GM21390 (cell line): ENCODE results near the gene CDR2.
"Not testable (repeated sequence)": the region's sequence is repeated elsewhere in the genome, so short reads cannot be mapped to it uniquely, and the experiment has no call there.

Experiments
- ATAC-seq: cut with Tn5 transposase; IDR thresholded peaks from one replicate; pipeline ENCODE4 v1.9.1; 2021; ENCODE audit not compliant: unreplicated experiment

CDR2 gene

GRCh38 chr16:22375963-22376640, 1.7 kb upstream of the CDR2 start:
- ATAC-seq = no peak

- ATAC-seq = no peak
Measured at GRCh38 chr16:22375117-22375962, 921 bp upstream of the CDR2 start.

- ATAC-seq = peak; percentile 19
Measured at GRCh38 chr16:22373662-22374310, 633 bp downstream of the CDR2 start.

- ATAC-seq = no peak
Measured at GRCh38 chr16:22372882-22373661, 1.3 kb downstream of the CDR2 start.

- ATAC-seq = no peak
Measured at GRCh38 chr16:22370038-22370820, 4.2 kb downstream of the CDR2 start.

- no peak for ATAC-seq
Measured at GRCh38 chr16:22369221-22369811, 5.1 kb downstream of the CDR2 start.

GRCh38 chr16:22368200-22368826, 6.1 kb downstream of the CDR2 start:
- not testable (repeated sequence) for ATAC-seq

GRCh38 chr16:22366889-22367288, 7.5 kb downstream of the CDR2 start:
- ATAC-seq = no peak

- ATAC-seq = no peak
Measured at GRCh38 chr16:22366371-22366770, 8.0 kb downstream of the CDR2 start.

GRCh38 chr16:22364241-22364640, 10.2 kb downstream of the CDR2 start:
- no peak for ATAC-seq

- ATAC-seq = no peak
Measured at GRCh38 chr16:22360963-22361659, 13.3 kb downstream of the CDR2 start.

- no peak for ATAC-seq
Measured at GRCh38 chr16:22359679-22360078, 14.7 kb downstream of the CDR2 start.

GRCh38 chr16:22358000-22358399, 16.4 kb downstream of the CDR2 start:
- ATAC-seq = no peak

GRCh38 chr16:22357635-22357971, 16.8 kb downstream of the CDR2 start:
- peak; percentile 74 for ATAC-seq

- ATAC-seq = peak; percentile 35
Measured at GRCh38 chr16:22356930-22357634, 17.3 kb downstream of the CDR2 start.

- no peak for ATAC-seq
Measured at GRCh38 chr16:22355487-22355908, 18.9 kb downstream of the CDR2 start.

- no peak for ATAC-seq
Measured at GRCh38 chr16:22353933-22354541, 20.4 kb downstream of the CDR2 start.
